Trophoblast cell (in vitro differentiated cells and primary cell): ENCODE data around the gene BRSK1.

ENCODE experiments used
- DNase-seq, 2 donors: peaks; one replicate each; pipeline ENCODE4 v3.0.0-alpha.2; 2016
- H2AFZ ChIP-seq: 2 replicates; pipeline ENCODE4 v1.6.1; 2013; ENCODE audit warnings: low read length, moderate library complexity, mild to moderate bottlenecking; ENCODE audit not compliant: insufficient read depth, poor library complexity
- H2AK5ac ChIP-seq: 2 replicates; pipeline ENCODE4 v1.6.1; 2013; ENCODE audit warnings: mild to moderate bottlenecking, low read length
- H2BK120ac ChIP-seq: 2 replicates; pipeline ENCODE4 v1.6.1; 2013; ENCODE audit warnings: low read length, mild to moderate bottlenecking, moderate library complexity; ENCODE audit not compliant: insufficient read depth, poor library complexity
- H2BK12ac ChIP-seq: 2 replicates; pipeline ENCODE4 v1.6.1; 2013; ENCODE audit warnings: mild to moderate bottlenecking, low read length, moderate library complexity
- H2BK5ac ChIP-seq: 2 replicates; pipeline ENCODE4 v1.6.1; 2013; ENCODE audit warnings: low read length, low read depth, moderate library complexity, mild to moderate bottlenecking; ENCODE audit not compliant: poor library complexity
- H3K14ac ChIP-seq: 2 replicates; pipeline ENCODE4 v1.6.1; 2013; ENCODE audit warnings: mild to moderate bottlenecking, low read length
- H3K18ac ChIP-seq: 2 replicates; pipeline ENCODE4 v1.6.1; 2013; ENCODE audit warnings: mild to moderate bottlenecking, low read length
- H3K23ac ChIP-seq: 2 replicates; pipeline ENCODE4 v1.6.1; 2013; ENCODE audit warnings: low read length
- H3K27ac ChIP-seq: 2 replicates; pipeline ENCODE4 v1.5.1; 2013; ENCODE audit warnings: low read depth, mild to moderate bottlenecking, inconsistent platforms, low read length, moderate library complexity
- H3K27me3 ChIP-seq: 2 replicates; pipeline ENCODE4 v1.6.1; 2013; ENCODE audit warnings: inconsistent platforms, mild to moderate bottlenecking, low read length, moderate library complexity; ENCODE audit not compliant: insufficient read depth
- H3K36me3 ChIP-seq, 2 experiments: 1 replicate in 1 of 2; 2 replicates in 1 of 2; pipeline ENCODE4 v1.6.1; 2013; ENCODE audit warnings: low read length in 2 of 2, mild to moderate bottlenecking in 2 of 2, moderate library complexity in 1 of 2; ENCODE audit not compliant: insufficient read depth in 2 of 2, control insufficient read depth in 1 of 2
- H3K4ac ChIP-seq: 2 replicates; pipeline ENCODE4 v1.6.1; 2013; ENCODE audit warnings: low read depth, mild to moderate bottlenecking, low read length, moderate library complexity
- H3K4me1 ChIP-seq, 2 experiments: 1 replicate in 1 of 2; 2 replicates in 1 of 2; pipeline ENCODE4 v1.6.1; 2013; ENCODE audit warnings: low read length in 2 of 2, mild to moderate bottlenecking in 2 of 2, moderate library complexity in 1 of 2; ENCODE audit not compliant: insufficient read depth in 2 of 2, control insufficient read depth in 1 of 2
- H3K4me2 ChIP-seq: 2 replicates; pipeline ENCODE4 v1.6.1; 2013; ENCODE audit warnings: inconsistent platforms, mild to moderate bottlenecking, low read length, moderate library complexity
- H3K4me3 ChIP-seq: 2 replicates; pipeline ENCODE4 v1.5.1; 2013; ENCODE audit warnings: mild to moderate bottlenecking, low read depth, low read length, inconsistent platforms
- H3K79me1 ChIP-seq: one replicate; pipeline ENCODE4 v1.6.1; 2013; ENCODE audit warnings: low read length
- H3K79me2 ChIP-seq: 2 replicates; pipeline ENCODE4 v1.6.1; 2013; ENCODE audit warnings: low read length, mild to moderate bottlenecking; ENCODE audit not compliant: control insufficient read depth, insufficient read depth, poor library complexity
- H3K9ac ChIP-seq: 2 replicates; pipeline ENCODE4 v1.6.1; 2013; ENCODE audit warnings: mild to moderate bottlenecking, low read length
- H3K9me3 ChIP-seq: 2 replicates; pipeline ENCODE4 v1.6.1; 2013; ENCODE audit warnings: low read depth, mild to moderate bottlenecking, control low read depth, inconsistent platforms, low read length; ENCODE audit not compliant: insufficient read depth
- H4K12ac ChIP-seq: 2 replicates; pipeline ENCODE4 v1.6.1; 2013; ENCODE audit warnings: low read depth, mild to moderate bottlenecking, low read length, moderate library complexity
- H4K8ac ChIP-seq: 2 replicates; pipeline ENCODE4 v1.6.1; 2013; ENCODE audit warnings: low read depth, mild to moderate bottlenecking, low read length, moderate library complexity
- H4K91ac ChIP-seq: one replicate; pipeline ENCODE4 v1.6.1; 2013; ENCODE audit warnings: low read depth, mild to moderate bottlenecking, low read length, moderate library complexity
- WGBS: extraction: QIAGEN DNeasy Blood & Tissue Kit; methylation state at CpG from one replicate; pipeline ENCODE4 v1.1.7; 2013; ENCODE audit warnings: missing lambda C conversion rate; ENCODE audit not compliant: insufficient read length, insufficient coverage; ENCODE audit errors: extremely low coverage; 5-methylcytosine and 5-hydroxymethylcytosine counted together

The BRSK1 gene

DNA sequence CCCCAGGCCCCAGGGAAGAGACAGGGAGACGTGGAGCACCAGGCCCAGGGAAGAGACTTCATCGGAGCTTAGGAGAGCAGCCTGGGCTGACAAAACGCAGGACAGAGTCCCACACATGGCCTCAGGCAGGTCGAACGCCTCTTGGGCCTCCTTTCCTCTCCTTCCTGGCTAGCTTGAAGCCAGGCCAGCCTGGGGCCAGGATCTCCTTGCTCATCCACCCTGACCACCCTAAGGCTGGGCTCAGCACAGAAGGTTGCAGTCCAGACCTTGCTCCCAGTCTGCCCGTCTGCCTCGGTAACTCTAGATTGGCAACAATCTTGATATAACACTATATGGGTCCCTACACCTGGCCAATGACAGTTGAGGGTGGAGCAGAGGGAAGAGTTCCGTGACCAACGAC is 35.1 kb upstream of the BRSK1 start:
- H3K18ac ChIP-seq = peak overlapping the region; percentile 20
- H3K27ac ChIP-seq = no peak overlapping the region
- H2BK120ac ChIP-seq = no peak overlapping the region
- H4K91ac ChIP-seq = peak overlapping the region; percentile 2
- no peaks in the 10 kb centered on the region for H3K79me1 ChIP-seq
- H3K27me3 ChIP-seq = no peaks in the 10 kb centered on the region
- no peak overlapping the region for H3K9ac ChIP-seq
- H2AFZ ChIP-seq = no peak overlapping the region
- H3K23ac ChIP-seq = no peak overlapping the region
- no CpG with 5 or more reads among the region's 9 CpGs for WGBS
- H3K36me3 ChIP-seq = peaks cover 31 to 34% of the 10 kb centered on the region in 2 experiments
- H2BK12ac ChIP-seq = no peak overlapping the region
- no peak overlapping the region for H3K4me3 ChIP-seq
- H3K4me1 ChIP-seq = peaks cover 41 to 44% of the 10 kb centered on the region in 2 experiments
- no peak overlapping the region for H2BK5ac ChIP-seq
- H4K8ac ChIP-seq = no peak overlapping the region
- no peak overlapping the region for H3K4me2 ChIP-seq
- H3K14ac ChIP-seq = no peak overlapping the region
- no peak for DNase-seq
- no peak overlapping the region for H2AK5ac ChIP-seq
- no peaks in the 10 kb centered on the region for H3K9me3 ChIP-seq
- H3K79me2 ChIP-seq = peaks cover 8% of the 10 kb centered on the region
- H4K12ac ChIP-seq = no peak overlapping the region
- H3K4ac ChIP-seq = no peak overlapping the region

DNA sequence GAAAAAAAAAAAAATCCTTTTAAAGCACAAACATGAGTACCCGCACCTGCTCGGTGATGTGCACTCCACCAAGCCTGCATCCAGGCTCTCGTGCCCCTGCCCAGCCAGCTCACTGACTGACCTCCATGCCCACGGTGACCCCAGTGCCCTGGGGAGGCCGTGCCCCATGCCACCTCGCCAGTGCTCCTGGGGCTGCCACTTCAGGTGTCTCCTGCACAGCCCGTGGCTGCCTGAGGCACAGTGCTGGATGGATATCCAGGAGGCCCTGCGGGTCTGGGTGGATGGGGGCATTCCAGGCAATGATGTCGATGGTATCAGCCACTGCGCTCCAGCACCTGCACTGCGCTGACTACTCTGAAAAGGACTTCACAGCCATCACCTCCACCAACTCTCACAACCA is 34.0 kb upstream of the BRSK1 start:
- H3K18ac ChIP-seq = no peak overlapping the region
- no peak overlapping the region for H3K14ac ChIP-seq
- no peaks in the 10 kb centered on the region for H3K79me1 ChIP-seq
- no peak overlapping the region for H3K9ac ChIP-seq
- no peak overlapping the region for H2AFZ ChIP-seq
- no peak overlapping the region for H2BK5ac ChIP-seq
- H2AK5ac ChIP-seq = no peak overlapping the region
- H2BK12ac ChIP-seq = peak overlapping the region; percentile 19
- H4K91ac ChIP-seq = no peak overlapping the region
- H3K27ac ChIP-seq = no peak overlapping the region
- H3K79me2 ChIP-seq = peaks cover 13% of the 10 kb centered on the region
- H3K4me2 ChIP-seq = no peak overlapping the region
- DNase-seq = peak; percentile 91 to 94
- H4K8ac ChIP-seq = no peak overlapping the region
- H4K12ac ChIP-seq = no peak overlapping the region
- no CpG with 5 or more reads among the region's 11 CpGs for WGBS
- H3K4me1 ChIP-seq = peaks cover 41 to 44% of the 10 kb centered on the region in 2 experiments
- no peaks in the 10 kb centered on the region for H3K27me3 ChIP-seq
- peak overlapping the region; percentile 73 for H3K4ac ChIP-seq
- peaks cover 21 to 26% of the 10 kb centered on the region in 2 experiments for H3K36me3 ChIP-seq
- H3K4me3 ChIP-seq = no peak overlapping the region
- no peak overlapping the region for H2BK120ac ChIP-seq
- H3K23ac ChIP-seq = no peak overlapping the region
- no peaks in the 10 kb centered on the region for H3K9me3 ChIP-seq

DNA sequence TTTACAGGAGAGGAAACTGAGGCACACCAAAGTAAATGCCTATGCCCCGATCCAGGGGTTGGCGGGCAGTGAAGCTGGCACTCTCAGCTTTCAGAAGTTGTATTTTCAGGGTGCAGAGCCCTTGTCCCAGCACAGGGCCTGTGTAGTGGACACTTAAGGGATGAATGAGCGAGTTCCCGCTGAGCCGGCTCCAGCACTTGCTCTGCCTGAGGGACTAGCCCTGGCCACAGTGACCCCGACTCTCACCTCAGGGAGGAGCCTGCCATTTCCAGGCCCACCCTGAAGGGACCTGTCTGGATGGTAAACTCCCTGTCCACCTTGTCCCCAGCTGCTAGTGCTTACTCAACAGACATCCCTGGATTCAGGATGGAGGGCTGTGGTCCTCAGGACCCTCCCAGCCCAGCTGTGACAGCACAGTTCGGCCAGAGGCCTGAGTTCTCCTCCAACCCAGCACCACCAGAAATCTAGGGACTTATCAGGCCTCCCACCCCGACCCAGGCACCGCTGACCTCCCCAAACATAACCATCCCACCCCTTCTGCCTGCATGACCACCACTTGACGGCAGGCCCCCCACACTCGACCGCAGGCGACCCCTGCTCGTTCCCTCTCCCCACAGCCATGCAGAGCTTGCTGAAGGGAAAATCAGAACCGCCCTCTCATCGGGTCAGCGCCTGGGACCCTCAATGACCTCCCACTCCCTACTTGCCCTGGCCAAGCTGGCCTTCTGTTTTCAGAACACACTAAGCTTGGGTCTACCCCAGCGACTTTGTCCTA is 33.3 kb upstream of the BRSK1 start:
- no peak overlapping the region for H2AK5ac ChIP-seq
- no peak overlapping the region for H3K9ac ChIP-seq
- no peak for DNase-seq
- H3K27ac ChIP-seq = no peak overlapping the region
- peak overlapping the region; percentile 46 for H3K4ac ChIP-seq
- H3K14ac ChIP-seq = no peak overlapping the region
- peaks cover 15% of the 10 kb centered on the region for H3K79me2 ChIP-seq
- H3K27me3 ChIP-seq = no peaks in the 10 kb centered on the region
- no peak overlapping the region for H4K8ac ChIP-seq
- H3K4me3 ChIP-seq = no peak overlapping the region
- no CpG with 5 or more reads among the region's 18 CpGs for WGBS
- H2BK5ac ChIP-seq = no peak overlapping the region
- no peak overlapping the region for H3K23ac ChIP-seq
- H3K4me2 ChIP-seq = no peak overlapping the region
- H3K18ac ChIP-seq = peak overlapping the region; percentile 67
- H2AFZ ChIP-seq = no peak overlapping the region
- no peak overlapping the region for H2BK12ac ChIP-seq
- no peak overlapping the region for H2BK120ac ChIP-seq
- no peak overlapping the region for H4K12ac ChIP-seq
- peaks cover 15 to 20% of the 10 kb centered on the region in 2 experiments for H3K36me3 ChIP-seq
- H3K4me1 ChIP-seq = peaks cover 41 to 46% of the 10 kb centered on the region in 2 experiments
- no peaks in the 10 kb centered on the region for H3K79me1 ChIP-seq
- H4K91ac ChIP-seq = no peak overlapping the region
- H3K9me3 ChIP-seq = no peaks in the 10 kb centered on the region

DNA sequence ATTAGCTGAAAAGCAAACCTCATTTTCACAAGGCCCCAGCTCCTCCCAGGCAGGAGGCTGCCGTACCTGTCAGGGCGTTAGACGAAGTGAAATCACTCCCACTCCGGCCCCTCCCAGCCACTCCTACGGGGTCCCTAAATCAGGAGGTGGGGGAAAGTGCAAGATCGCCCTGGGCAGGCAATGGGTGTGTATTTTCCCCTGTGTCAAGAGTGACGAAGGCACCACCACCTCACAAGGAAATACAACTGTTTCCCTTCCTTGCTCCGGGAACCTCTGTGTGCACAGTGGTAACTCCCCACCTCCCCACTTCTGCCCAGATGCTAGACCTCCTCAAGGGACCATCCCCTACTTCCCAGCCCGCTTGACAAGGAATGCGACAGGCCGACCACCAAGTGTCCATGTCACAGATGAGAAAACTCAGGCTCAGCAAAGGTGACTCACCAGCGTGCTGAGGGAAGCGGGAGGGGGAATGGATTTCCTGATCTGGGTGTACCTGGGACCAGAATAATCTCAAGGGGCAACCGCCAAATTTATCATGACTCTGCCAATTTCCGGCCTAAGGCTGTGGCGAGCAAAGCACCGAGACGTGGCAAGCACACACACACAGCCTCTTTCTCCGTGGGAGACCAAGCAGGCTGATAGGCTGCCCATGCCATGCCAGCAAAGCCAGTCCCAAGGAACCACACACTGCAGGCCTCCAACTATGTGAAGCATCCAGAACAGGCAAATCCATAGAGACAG is 32.3 kb upstream of the BRSK1 start:
- Histone ChIP-seq H3K4me3 (no peak overlapping the region), H3K14ac (no peak overlapping the region), H3K27me3 (no peaks in the 10 kb centered on the region), H2BK12ac (no peak overlapping the region), H3K4me2 (no peak overlapping the region), H3K36me3 (peaks cover 6 to 12% of the 10 kb centered on the region in 2 experiments), H2AFZ (no peak overlapping the region), H3K23ac (no peak overlapping the region), H4K12ac (no peak overlapping the region), H3K4me1 (peaks cover 47 to 55% of the 10 kb centered on the region in 2 experiments), H3K79me1 (no peaks in the 10 kb centered on the region), H3K9ac (no peak overlapping the region), H3K9me3 (no peaks in the 10 kb centered on the region), H2BK5ac (no peak overlapping the region), H4K91ac (no peak overlapping the region), H4K8ac (no peak overlapping the region), H3K18ac (peak overlapping the region; percentile 14), H3K4ac (peak overlapping the region; percentile 48), H2BK120ac (no peak overlapping the region), H3K79me2 (peaks cover 25% of the 10 kb centered on the region), H2AK5ac (no peak overlapping the region), H3K27ac (peak overlapping the region; percentile 19)
- WGBS = no CpG with 5 or more reads among the region's 19 CpGs
- no peak for DNase-seq
